ENCODE measurements around the gene PLCL1. TPM values are rescaled to one million over a fixed set of nuclear protein-coding genes. Genes with fewer than 3 reads are reported as not detected.

The PLCL1 gene
- total RNA-seq, 1 donor from 2014 or later: 4.4 TPM

GRCh38 chr2:198053776-198054175 is 249.4 kb downstream of the PLCL1 start:
- DNase-seq (ENCODE audit: low read depth, low spot score): no peak

GRCh38 chr2:198054299-198054698 is 249.9 kb downstream of the PLCL1 start:
- peak; percentile 1 for DNase-seq (ENCODE audit: low read depth, low spot score)

- DNase-seq (ENCODE audit: low read depth, low spot score): no peak
Measured at GRCh38 chr2:198055716-198056115, 251.3 kb downstream of the PLCL1 start.

GRCh38 chr2:198056836-198057235 is 252.4 kb downstream of the PLCL1 start:
- no peak for DNase-seq (ENCODE audit: low read depth, low spot score)

- DNase-seq (ENCODE audit: low read depth, low spot score): no peak
Measured at GRCh38 chr2:198059800-198060199, 255.4 kb downstream of the PLCL1 start.

GRCh38 chr2:198060277-198060676 is 255.9 kb downstream of the PLCL1 start:
- DNase-seq (ENCODE audit: low read depth, low spot score): no peak

GRCh38 chr2:198062826-198063225 is 258.4 kb downstream of the PLCL1 start:
- DNase-seq (ENCODE audit: low read depth, low spot score): no peak

- no peak for DNase-seq (ENCODE audit: low read depth, low spot score)
Measured at GRCh38 chr2:198063242-198063641, 258.8 kb downstream of the PLCL1 start.

GRCh38 chr2:198065322-198065721 is 260.9 kb downstream of the PLCL1 start:
- DNase-seq (ENCODE audit: low read depth, low spot score): no peak

GRCh38 chr2:198066597-198066996 is 262.2 kb downstream of the PLCL1 start:
- DNase-seq (ENCODE audit: low read depth, low spot score): no peak

GRCh38 chr2:198072655-198073054 is 268.3 kb downstream of the PLCL1 start:
- no peak for DNase-seq (ENCODE audit: low read depth, low spot score)

GRCh38 chr2:198073253-198073652 is 268.9 kb downstream of the PLCL1 start:
- DNase-seq (ENCODE audit: low read depth, low spot score): no peak

GRCh38 chr2:198077477-198077876 is 273.1 kb downstream of the PLCL1 start:
- DNase-seq (ENCODE audit: low read depth, low spot score): no peak

- DNase-seq (ENCODE audit: low read depth, low spot score): no peak
Measured at GRCh38 chr2:198080879-198081765, 276.7 kb downstream of the PLCL1 start.

GRCh38 chr2:198084156-198084555 is 279.8 kb downstream of the PLCL1 start:
- DNase-seq (ENCODE audit: low read depth, low spot score): no peak

GRCh38 chr2:198096002-198096401 is 291.6 kb downstream of the PLCL1 start:
- DNase-seq (ENCODE audit: low read depth, low spot score): no peak

- DNase-seq (ENCODE audit: low read depth, low spot score): no peak
Measured at GRCh38 chr2:198096965-198097364, 292.6 kb downstream of the PLCL1 start.

- DNase-seq (ENCODE audit: low read depth, low spot score): no peak
Measured at GRCh38 chr2:198097630-198098029, 293.2 kb downstream of the PLCL1 start.

GRCh38 chr2:198098386-198098785 is 294.0 kb downstream of the PLCL1 start:
- no peak for DNase-seq (ENCODE audit: low read depth, low spot score)

- no peak for DNase-seq (ENCODE audit: low read depth, low spot score)
Measured at GRCh38 chr2:198098918-198099317, 294.5 kb downstream of the PLCL1 start.

GRCh38 chr2:198100346-198100745 is 296.0 kb downstream of the PLCL1 start:
- no peak for DNase-seq (ENCODE audit: low read depth, low spot score)

GRCh38 chr2:198101688-198102087 is 297.3 kb downstream of the PLCL1 start:
- no peak for DNase-seq (ENCODE audit: low read depth, low spot score)

- no peak for DNase-seq (ENCODE audit: low read depth, low spot score)
Measured at GRCh38 chr2:198102120-198102519, 297.7 kb downstream of the PLCL1 start.
